Measurements from ENCODE around the gene DIPK1A.

Gene DIPK1A

DNA sequence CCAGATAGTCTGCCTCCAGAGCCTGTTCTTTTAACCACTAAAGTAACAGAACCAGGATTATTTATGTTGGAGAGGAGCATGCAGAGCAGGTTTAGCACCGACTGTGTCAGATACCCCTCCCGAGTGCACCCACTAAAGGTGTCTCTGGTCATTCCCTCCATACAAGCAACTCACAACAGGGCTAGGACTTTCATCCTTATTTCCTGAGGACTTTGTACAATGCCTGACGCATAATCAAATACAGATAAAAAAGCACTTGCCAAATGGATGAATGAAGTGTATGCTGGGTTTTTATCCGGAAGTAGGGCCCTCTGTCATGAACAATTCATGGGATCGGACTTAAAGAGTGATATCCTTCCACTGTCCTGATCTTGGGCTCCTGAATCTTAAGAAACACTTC, 103.4 kb downstream of the DIPK1A start:
- H4K20me1 ChIP-seq (ENCODE audit: insufficient read depth, low read length): no peaks in the 10 kb centered on the region
- H3F3A ChIP-seq (ENCODE audit: insufficient read depth, low read length): peaks cover 4% of the 10 kb centered on the region; the same call in 1 of the 2 replicates
- no peak overlapping the region for H3K9ac ChIP-seq (ENCODE audit: low read length)
- no peak overlapping the region for H3K4me2 ChIP-seq (ENCODE audit: low read length)
- no peak overlapping the region for H3K27ac ChIP-seq (ENCODE audit: low read depth, low read length, poor library complexity, severe bottlenecking)
- peaks cover 21% of the 10 kb centered on the region for H3K4me1 ChIP-seq (ENCODE audit: insufficient read depth, low read length, severe bottlenecking)
- no peaks in the 10 kb centered on the region for H3K9me2 ChIP-seq (ENCODE audit: low read depth, low read length)
- no peak for TF ChIP-seq EZH2 (IDR thresholded peaks at IDR 0.05; ENCODE audit: borderline replicate concordance, low read length)
- TF ChIP-seq, protein P1, sequence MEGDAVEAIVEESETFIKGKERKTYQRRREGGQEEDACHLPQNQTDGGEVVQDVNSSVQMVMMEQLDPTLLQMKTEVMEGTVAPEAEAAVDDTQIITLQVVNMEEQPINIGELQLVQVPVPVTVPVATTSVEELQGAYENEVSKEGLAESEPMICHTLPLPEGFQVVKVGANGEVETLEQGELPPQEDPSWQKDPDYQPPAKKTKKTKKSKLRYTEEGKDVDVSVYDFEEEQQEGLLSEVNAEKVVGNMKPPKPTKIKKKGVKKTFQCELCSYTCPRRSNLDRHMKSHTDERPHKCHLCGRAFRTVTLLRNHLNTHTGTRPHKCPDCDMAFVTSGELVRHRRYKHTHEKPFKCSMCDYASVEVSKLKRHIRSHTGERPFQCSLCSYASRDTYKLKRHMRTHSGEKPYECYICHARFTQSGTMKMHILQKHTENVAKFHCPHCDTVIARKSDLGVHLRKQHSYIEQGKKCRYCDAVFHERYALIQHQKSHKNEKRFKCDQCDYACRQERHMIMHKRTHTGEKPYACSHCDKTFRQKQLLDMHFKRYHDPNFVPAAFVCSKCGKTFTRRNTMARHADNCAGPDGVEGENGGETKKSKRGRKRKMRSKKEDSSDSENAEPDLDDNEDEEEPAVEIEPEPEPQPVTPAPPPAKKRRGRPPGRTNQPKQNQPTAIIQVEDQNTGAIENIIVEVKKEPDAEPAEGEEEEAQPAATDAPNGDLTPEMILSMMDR (IDR thresholded peaks at IDR 0.05; ENCODE audit: low read length): no peak
- H3K27me3 ChIP-seq (ENCODE audit: insufficient read depth, low read length): no peaks in the 10 kb centered on the region
- H3K79me2 ChIP-seq (ENCODE audit: insufficient read depth, low read length): peaks cover 17% of the 10 kb centered on the region; the same call in 1 of the 2 replicates
- H3K36me3 ChIP-seq (ENCODE audit: insufficient read depth, low read length): peaks cover 18% of the 10 kb centered on the region; the same call in 1 of the 2 replicates
- no peak overlapping the region for H3K4me3 ChIP-seq (ENCODE audit: low read depth, low read length, poor library complexity, severe bottlenecking)
- no peak overlapping the region for H2AFZ ChIP-seq (ENCODE audit: low read length)
- no peaks in the 10 kb centered on the region; the same call in 1 of the 2 replicates for H3K9me3 ChIP-seq (ENCODE audit: low read length)

DNA sequence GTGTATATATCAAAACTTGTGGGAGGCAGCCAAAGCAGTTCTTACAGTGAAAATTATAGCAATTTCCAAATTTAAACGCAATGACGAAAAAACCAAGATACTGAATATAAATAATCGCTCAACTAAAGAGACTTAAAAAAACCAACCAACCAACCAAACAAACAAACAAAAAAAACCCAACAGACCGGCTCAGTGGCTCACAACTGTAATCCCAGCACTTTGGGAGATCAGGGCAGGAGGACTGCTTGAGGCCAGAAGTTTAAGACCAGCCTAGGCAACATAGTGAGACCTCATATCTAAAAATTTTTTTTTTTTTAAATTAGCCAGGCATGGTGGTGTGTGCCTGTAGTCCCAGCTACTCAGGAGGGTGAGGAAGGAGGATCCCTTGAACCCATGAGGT, 106.0 kb downstream of the DIPK1A start:
- H3K9me2 ChIP-seq (ENCODE audit: low read depth, low read length): no peaks in the 10 kb centered on the region
- peaks cover 25% of the 10 kb centered on the region for H3K4me1 ChIP-seq (ENCODE audit: insufficient read depth, low read length, severe bottlenecking)
- H3K4me3 ChIP-seq (ENCODE audit: low read depth, low read length, poor library complexity, severe bottlenecking): no peak overlapping the region
- peaks cover 3% of the 10 kb centered on the region; the same call in 1 of the 2 replicates for H3F3A ChIP-seq (ENCODE audit: insufficient read depth, low read length)
- H3K9me3 ChIP-seq (ENCODE audit: low read length): no peaks in the 10 kb centered on the region; the same call in 1 of the 2 replicates
- no peak overlapping the region for H2AFZ ChIP-seq (ENCODE audit: low read length)
- H4K20me1 ChIP-seq (ENCODE audit: insufficient read depth, low read length): no peaks in the 10 kb centered on the region
- H3K36me3 ChIP-seq (ENCODE audit: insufficient read depth, low read length): peaks cover 32% of the 10 kb centered on the region
- no peak overlapping the region for H3K9ac ChIP-seq (ENCODE audit: low read length)
- H3K79me2 ChIP-seq (ENCODE audit: insufficient read depth, low read length): peaks cover 17% of the 10 kb centered on the region; the same call in 1 of the 2 replicates
- no peak for TF ChIP-seq EZH2 (IDR thresholded peaks at IDR 0.05; ENCODE audit: borderline replicate concordance, low read length)
- TF ChIP-seq, protein P1 (IDR thresholded peaks at IDR 0.05; ENCODE audit: low read length): no peak
- no peak overlapping the region for H3K27ac ChIP-seq (ENCODE audit: low read depth, low read length, poor library complexity, severe bottlenecking)
- H3K4me2 ChIP-seq (ENCODE audit: low read length): no peak overlapping the region
- H3K27me3 ChIP-seq (ENCODE audit: insufficient read depth, low read length): no peaks in the 10 kb centered on the region

DNA sequence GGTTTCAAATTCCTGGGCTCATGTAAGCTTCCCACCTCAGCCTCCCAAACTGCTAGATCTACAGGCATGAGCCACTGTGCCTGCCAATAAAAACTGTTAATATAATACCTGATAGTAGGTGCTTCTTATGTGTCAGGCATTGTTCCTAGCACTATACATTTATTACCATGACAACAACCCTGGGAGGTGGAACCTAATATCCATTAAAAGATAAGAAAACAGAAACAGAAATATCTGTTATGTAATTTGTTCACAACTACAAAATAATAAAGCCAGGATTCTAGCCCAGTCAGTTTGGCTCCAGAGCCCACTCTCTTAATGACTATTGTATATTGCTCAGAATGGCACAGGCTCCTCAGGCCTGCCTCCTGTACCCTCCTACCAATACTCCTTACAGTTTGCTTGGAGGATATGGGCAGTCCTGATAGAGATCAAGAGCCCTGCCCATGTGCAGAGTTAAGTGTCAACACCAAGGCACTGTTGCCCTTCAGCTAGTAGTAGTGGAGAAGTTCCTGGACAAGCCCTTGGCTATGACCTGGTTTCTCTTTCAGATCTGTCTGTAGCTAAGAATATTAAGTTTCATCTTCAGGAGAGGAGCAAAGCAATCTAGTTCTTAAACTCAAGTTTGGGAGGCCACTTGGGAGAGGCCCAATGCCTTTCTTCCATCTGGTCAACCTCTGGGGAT, 107.0 kb downstream of the DIPK1A start:
- Histone ChIP-seq H4K20me1 (ENCODE audit: insufficient read depth, low read length) (no peaks in the 10 kb centered on the region), H3K9ac (ENCODE audit: low read length) (no peak overlapping the region), H3K4me3 (ENCODE audit: low read depth, low read length, poor library complexity, severe bottlenecking) (no peak overlapping the region), H3K9me3 (ENCODE audit: low read length) (no peaks in the 10 kb centered on the region; the same call in 1 of the 2 replicates), H3K79me2 (ENCODE audit: insufficient read depth, low read length) (peaks cover 17% of the 10 kb centered on the region; the same call in 1 of the 2 replicates), H3K4me1 (ENCODE audit: insufficient read depth, low read length, severe bottlenecking) (peaks cover 15% of the 10 kb centered on the region), H3K9me2 (ENCODE audit: low read depth, low read length) (no peaks in the 10 kb centered on the region), H3K27ac (ENCODE audit: low read depth, low read length, poor library complexity, severe bottlenecking) (no peak overlapping the region), H2AFZ (ENCODE audit: low read length) (no peak overlapping the region), H3K27me3 (ENCODE audit: insufficient read depth, low read length) (no peaks in the 10 kb centered on the region), H3F3A (ENCODE audit: insufficient read depth, low read length) (no peaks in the 10 kb centered on the region), H3K4me2 (ENCODE audit: low read length) (no peak overlapping the region), H3K36me3 (ENCODE audit: insufficient read depth, low read length) (peaks cover 35% of the 10 kb centered on the region)
- TF ChIP-seq EZH2 (IDR thresholded peaks at IDR 0.05; ENCODE audit: borderline replicate concordance, low read length): no peak
- TF ChIP-seq, protein P1 (IDR thresholded peaks at IDR 0.05; ENCODE audit: low read length): no peak
